Lower leg skin (tissue), 3 donors: ENCODE data around the gene LAD1.

ENCODE experiments used
- POLR2A ChIP-seq, 2 donors: fragments of 450-650 bp; IDR thresholded peaks; one replicate each; pipeline ENCODE4 v1.6.1; 2016 to 2017; ENCODE audit warnings: antibody characterized with exemption in 2 of 2, mild to moderate bottlenecking in 1 of 2, moderate library complexity in 1 of 2
- TF ChIP-seq, protein P1 (sequence below), 3 donors: fragments of 450-650 bp; IDR thresholded peaks; one replicate each; pipeline ENCODE4 v1.5.1; 2016; ENCODE audit warnings: antibody characterized with exemption in 3 of 3, mild to moderate bottlenecking in 3 of 3, moderate library complexity in 2 of 3

GRCh38 chr1:201364808-201365105 lies 34.4 kb downstream of the LAD1 start:
- TF ChIP-seq, protein P1, sequence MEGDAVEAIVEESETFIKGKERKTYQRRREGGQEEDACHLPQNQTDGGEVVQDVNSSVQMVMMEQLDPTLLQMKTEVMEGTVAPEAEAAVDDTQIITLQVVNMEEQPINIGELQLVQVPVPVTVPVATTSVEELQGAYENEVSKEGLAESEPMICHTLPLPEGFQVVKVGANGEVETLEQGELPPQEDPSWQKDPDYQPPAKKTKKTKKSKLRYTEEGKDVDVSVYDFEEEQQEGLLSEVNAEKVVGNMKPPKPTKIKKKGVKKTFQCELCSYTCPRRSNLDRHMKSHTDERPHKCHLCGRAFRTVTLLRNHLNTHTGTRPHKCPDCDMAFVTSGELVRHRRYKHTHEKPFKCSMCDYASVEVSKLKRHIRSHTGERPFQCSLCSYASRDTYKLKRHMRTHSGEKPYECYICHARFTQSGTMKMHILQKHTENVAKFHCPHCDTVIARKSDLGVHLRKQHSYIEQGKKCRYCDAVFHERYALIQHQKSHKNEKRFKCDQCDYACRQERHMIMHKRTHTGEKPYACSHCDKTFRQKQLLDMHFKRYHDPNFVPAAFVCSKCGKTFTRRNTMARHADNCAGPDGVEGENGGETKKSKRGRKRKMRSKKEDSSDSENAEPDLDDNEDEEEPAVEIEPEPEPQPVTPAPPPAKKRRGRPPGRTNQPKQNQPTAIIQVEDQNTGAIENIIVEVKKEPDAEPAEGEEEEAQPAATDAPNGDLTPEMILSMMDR (IDR thresholded peaks at IDR 0.05): no peak
- TF ChIP-seq POLR2A (IDR thresholded peaks at IDR 0.05): no peak
